Cerebellar cortex (tissue), 1 donor: Measurements from ENCODE around the gene ARHGAP6.

Source experiments
- DNase-seq: peaks from one replicate; pipeline ENCODE4 v3.0.0-alpha.2; 2015; ENCODE audit warnings: low spot score

The ARHGAP6 gene

GRCh38 chrX:11351375-11352295 is 314.1 kb downstream of the ARHGAP6 start:
- no peak for DNase-seq

GRCh38 chrX:11349661-11350337 is 315.9 kb downstream of the ARHGAP6 start:
- no peak for DNase-seq

- no peak for DNase-seq
These were observed 316.7 kb downstream of the ARHGAP6 start for GRCh38 chrX:11349020-11349419.

GRCh38 chrX:11347300-11347699 is 318.4 kb downstream of the ARHGAP6 start:
- no peak for DNase-seq

- no peak for DNase-seq
These were observed 319.5 kb downstream of the ARHGAP6 start for GRCh38 chrX:11346121-11346682.

GRCh38 chrX:11342673-11343072 is 323.0 kb downstream of the ARHGAP6 start:
- no peak for DNase-seq

GRCh38 chrX:11341274-11342201 is 324.2 kb downstream of the ARHGAP6 start:
- DNase-seq = no peak

GRCh38 chrX:11337292-11338009 is 328.3 kb downstream of the ARHGAP6 start:
- no peak for DNase-seq

GRCh38 chrX:11336201-11336600 is 329.5 kb downstream of the ARHGAP6 start:
- no peak for DNase-seq

- no peak for DNase-seq
These were observed 331.6 kb downstream of the ARHGAP6 start for GRCh38 chrX:11334165-11334564.

GRCh38 chrX:11331788-11332187 is 333.9 kb downstream of the ARHGAP6 start:
- DNase-seq = no peak

- no peak for DNase-seq
These were observed 336.7 kb downstream of the ARHGAP6 start for GRCh38 chrX:11329021-11329420.

- no peak for DNase-seq
These were observed 337.6 kb downstream of the ARHGAP6 start for GRCh38 chrX:11328134-11328533.

- DNase-seq = no peak
These were observed 343.7 kb downstream of the ARHGAP6 start for GRCh38 chrX:11321986-11322385.

GRCh38 chrX:11319806-11320520 is 345.8 kb downstream of the ARHGAP6 start:
- DNase-seq = no peak

GRCh38 chrX:11311706-11312105 is 354.0 kb downstream of the ARHGAP6 start:
- no peak for DNase-seq

- no peak for DNase-seq
These were observed 356.5 kb downstream of the ARHGAP6 start for GRCh38 chrX:11309220-11309619.

- DNase-seq = no peak
These were observed 360.1 kb downstream of the ARHGAP6 start for GRCh38 chrX:11305641-11306040.

- no peak for DNase-seq
These were observed 360.9 kb downstream of the ARHGAP6 start for GRCh38 chrX:11304829-11305228.

- DNase-seq = no peak
These were observed 367.1 kb downstream of the ARHGAP6 start for GRCh38 chrX:11298600-11298999.
